Activated T-cell treated with anti-CD3 and anti-CD28 coated beads, Interleukin-2, amount 50 U/mL, for 72 hours (primary cell): ENCODE results near the gene SMPDL3A. TPM values are rescaled to one million over a fixed set of nuclear protein-coding genes. Genes with fewer than 3 reads are reported as not detected.
A peak's percentile ranks its signal among the peaks of the same experiment; 100 is the strongest.

Experiments used
- ATAC-seq, 2 donors: fragments of 150-1000 bp; cut with Tn5 transposase; replicated peaks in 1 of 2; 2 replicates each; pipeline ENCODE4 v1.10.0; 2021; ENCODE audit warnings: moderate library complexity in 2 of 2, mild to moderate bottlenecking in 1 of 2
- DNase-seq, 2 donors: peaks; one replicate each; pipeline ENCODE4 v3.0.0; 2021 to 2022; ENCODE audit warnings: mixed read lengths in 1 of 2
- H3K27ac Mint-ChIP-seq: one replicate; pipeline ENCODE4 v1.8.0; 2022; ENCODE audit warnings: mild to moderate bottlenecking, moderate library complexity, mixed read lengths
- H3K27me3 Mint-ChIP-seq: one replicate; pipeline ENCODE4 v1.8.0; 2022; ENCODE audit warnings: low read depth, mixed read lengths
- H3K36me3 Mint-ChIP-seq, 2 donors: one replicate each; pipeline ENCODE4 v1.8.0; 2022; ENCODE audit warnings: mixed read lengths in 2 of 2, mild to moderate bottlenecking in 1 of 2; ENCODE audit not compliant: insufficient read depth in 2 of 2
- H3K4me1 Mint-ChIP-seq: one replicate; pipeline ENCODE4 v1.8.0; 2022; ENCODE audit warnings: low read depth, mixed read lengths
- H3K4me3 Mint-ChIP-seq, 2 donors: one replicate each; pipeline ENCODE4 v1.8.0; 2022; ENCODE audit warnings: mild to moderate bottlenecking in 2 of 2, mixed read lengths in 2 of 2, moderate library complexity in 2 of 2
- H3K9me3 Mint-ChIP-seq, 2 donors: one replicate each; pipeline ENCODE4 v1.8.0; 2022; ENCODE audit warnings: mixed read lengths in 2 of 2
- total RNA-seq, 2 donors: library from RNA; stranded (reverse); gene quantifications; one replicate each; pipeline ENCODE4 v1.2.3, GENCODE V29; 2022

The SMPDL3A gene
- total RNA-seq, 2 donors from 2014 or later, result 0.34 to 0.35 TPM

DNA sequence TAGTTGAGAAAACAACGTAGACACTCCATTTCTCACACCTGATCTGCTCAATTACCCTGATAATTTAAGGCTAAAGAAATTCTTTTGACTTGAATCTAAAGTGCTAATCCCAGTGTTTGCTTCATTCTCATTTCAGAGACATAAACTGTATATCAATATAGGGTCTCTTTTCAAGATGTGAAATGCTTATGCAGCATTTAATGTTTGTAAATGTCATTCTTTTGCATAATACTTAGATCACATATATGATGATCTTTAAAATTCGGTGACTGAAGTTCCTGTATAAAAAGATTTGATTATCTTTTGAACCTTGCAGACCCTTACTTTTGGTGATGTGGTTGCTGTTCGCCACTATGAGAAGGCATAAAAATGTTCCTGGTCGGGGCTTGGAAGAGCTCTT is 5.7 kb upstream of the SMPDL3A start:
- ATAC-seq, result no peak
- H3K4me3 Mint-ChIP-seq, result no peak overlapping the region
- no peaks in the 10 kb centered on the region for H3K36me3 Mint-ChIP-seq
- DNase-seq, result no peak
- no peak overlapping the region for H3K27ac Mint-ChIP-seq
- no peaks in the 10 kb centered on the region for H3K9me3 Mint-ChIP-seq
- peaks cover 39% of the 10 kb centered on the region for H3K27me3 Mint-ChIP-seq
- H3K4me1 Mint-ChIP-seq, result no peaks in the 10 kb centered on the region

DNA sequence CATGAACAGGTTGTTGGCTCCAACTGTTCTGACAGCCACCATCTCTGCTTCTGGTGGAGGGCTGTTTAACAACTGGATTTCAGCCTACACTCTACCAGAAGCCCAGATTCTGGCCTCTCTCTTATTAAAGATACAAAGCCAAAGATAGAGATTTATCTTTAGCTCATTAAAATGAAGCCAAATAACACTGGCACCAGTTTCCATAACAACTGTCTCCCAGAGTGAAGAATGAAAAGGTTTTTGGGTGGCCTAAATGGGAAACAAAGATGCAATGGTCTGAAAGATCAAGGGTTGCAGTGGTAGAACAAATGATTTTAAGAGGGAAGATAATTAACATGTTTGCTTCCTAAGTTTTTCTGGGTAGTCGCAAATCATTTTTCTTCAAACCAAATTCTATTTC is 3.2 kb upstream of the SMPDL3A start:
- H3K9me3 Mint-ChIP-seq, result no peaks in the 10 kb centered on the region
- H3K4me3 Mint-ChIP-seq, result no peak overlapping the region

DNA sequence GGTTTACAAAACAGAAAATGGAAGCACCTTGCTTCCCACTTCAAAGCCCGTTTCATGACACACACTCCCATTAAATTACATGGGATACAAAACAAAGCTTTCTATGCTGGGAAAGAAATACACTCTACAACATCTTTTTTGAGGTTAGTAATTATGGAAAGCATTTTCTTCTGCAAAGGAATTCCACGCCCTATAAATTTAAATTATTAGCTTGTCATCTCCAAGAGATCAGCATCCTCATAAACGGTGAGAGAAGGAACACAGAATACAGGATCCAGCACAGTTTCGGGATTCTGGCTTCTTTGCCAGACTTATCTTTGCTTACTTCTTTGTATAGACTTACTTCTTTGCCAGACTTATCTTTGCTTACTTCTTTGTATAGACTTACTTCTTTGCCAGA is 1.3 kb upstream of the SMPDL3A start:
- Mint-ChIP-seq H3K9me3 (no peaks in the 10 kb centered on the region), H3K4me1 (peaks cover 22% of the 10 kb centered on the region), H3K27me3 (peaks cover 67% of the 10 kb centered on the region), H3K4me3 (no peak overlapping the region), H3K36me3 (peaks cover 0 to 2% of the 10 kb centered on the region in 2 donors), H3K27ac (no peak overlapping the region)
- DNase-seq (no peak), ATAC-seq (no peak)

More for the DNA sequence above, 3.2 kb upstream of the SMPDL3A start:
- Mint-ChIP-seq H3K27ac (no peak overlapping the region), H3K27me3 (peaks cover 58% of the 10 kb centered on the region), H3K4me1 (peaks cover 20% of the 10 kb centered on the region), H3K36me3 (peaks cover 0 to 2% of the 10 kb centered on the region in 2 donors)
- DNase-seq, result no peak
- no peak for ATAC-seq

DNA sequence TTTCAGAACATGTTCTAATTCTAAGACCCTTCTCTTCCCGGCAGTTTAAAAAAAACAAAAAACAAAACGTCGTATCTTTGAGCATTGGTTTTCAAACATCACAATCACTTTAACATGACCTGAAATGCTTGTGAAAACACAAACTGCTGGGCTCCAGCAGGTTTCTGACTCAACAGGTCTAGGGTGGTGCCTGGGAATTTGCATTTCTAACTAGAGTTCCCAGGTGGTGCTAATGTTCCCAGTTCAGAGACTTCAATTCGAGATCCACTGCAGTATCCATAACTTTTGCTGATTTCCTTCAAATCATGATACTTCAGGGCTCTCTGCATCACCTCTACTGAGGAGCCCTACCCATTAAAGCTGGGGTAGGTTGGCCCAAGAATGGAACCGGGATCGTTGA is 850 bp upstream of the SMPDL3A start:
- DNase-seq (no peak), ATAC-seq (no peak)
- Mint-ChIP-seq H3K27ac (no peak overlapping the region), H3K27me3 (peaks cover 69% of the 10 kb centered on the region), H3K36me3 (peaks cover 0 to 2% of the 10 kb centered on the region in 2 donors), H3K9me3 (no peaks in the 10 kb centered on the region), H3K4me1 (peaks cover 22% of the 10 kb centered on the region), H3K4me3 (peak overlapping the region in 1 of 2 donors; percentile 96)

DNA sequence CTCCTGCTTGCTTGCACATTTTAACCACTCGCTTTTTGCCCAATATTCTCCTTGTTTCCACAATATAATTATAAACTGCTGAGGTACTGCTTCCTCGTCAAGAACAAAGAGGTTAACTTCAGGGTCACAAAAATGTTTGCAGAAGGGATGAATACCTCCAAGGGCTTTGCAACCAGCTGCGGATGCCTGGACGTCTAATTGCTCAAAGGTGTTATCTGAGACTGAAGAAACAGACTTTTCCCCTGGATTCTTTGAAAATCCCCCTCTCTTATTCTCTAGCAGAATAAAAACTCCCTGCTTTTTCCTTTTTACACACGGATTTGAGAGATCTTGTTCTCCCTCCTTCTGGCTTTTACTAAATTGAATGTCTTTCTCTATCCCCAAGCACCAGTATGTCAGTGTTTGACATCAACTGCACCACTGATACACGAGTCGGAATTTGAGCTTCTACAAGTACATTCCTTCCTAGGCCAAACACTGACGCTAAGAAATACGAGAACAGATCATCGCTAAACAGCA is 336 bp upstream of the SMPDL3A start:
- H3K36me3 Mint-ChIP-seq, result peaks cover 0 to 2% of the 10 kb centered on the region in 2 donors
- H3K27me3 Mint-ChIP-seq, result peaks cover 64% of the 10 kb centered on the region
- peaks cover 22% of the 10 kb centered on the region for H3K4me1 Mint-ChIP-seq
- no peaks in the 10 kb centered on the region for H3K9me3 Mint-ChIP-seq
- ATAC-seq, result no peak
- H3K27ac Mint-ChIP-seq, result no peak overlapping the region
- peak overlapping the region; percentile 93 to 96 for H3K4me3 Mint-ChIP-seq
- DNase-seq, result no peak

DNA sequence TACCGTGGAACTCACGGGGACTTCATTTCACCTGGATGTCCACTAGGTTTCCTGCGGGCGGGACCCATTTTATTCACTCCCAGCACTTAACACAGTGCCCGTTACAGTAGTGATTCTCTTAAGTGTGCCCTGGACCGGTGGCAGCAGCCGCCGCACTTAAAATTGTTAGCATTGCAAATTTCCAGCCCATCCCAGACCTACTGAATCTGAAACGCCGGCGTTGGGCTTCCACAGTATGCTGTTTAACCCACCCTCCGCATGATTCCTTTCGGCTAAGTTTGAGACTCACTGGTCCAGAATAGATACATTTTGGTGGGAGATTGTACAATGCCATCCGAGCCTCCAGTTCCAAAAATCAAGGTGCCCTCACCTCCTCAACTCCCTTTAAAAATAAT is 967 bp downstream of the SMPDL3A start:
- Mint-ChIP-seq H3K27me3 (peaks cover 64% of the 10 kb centered on the region), H3K4me1 (peaks cover 22% of the 10 kb centered on the region), H3K9me3 (no peaks in the 10 kb centered on the region), H3K27ac (no peak overlapping the region), H3K4me3 (peak overlapping the region; percentile 93 to 96), H3K36me3 (peaks cover 0 to 2% of the 10 kb centered on the region in 2 donors)
- no peak for ATAC-seq
- DNase-seq, result no peak

DNA sequence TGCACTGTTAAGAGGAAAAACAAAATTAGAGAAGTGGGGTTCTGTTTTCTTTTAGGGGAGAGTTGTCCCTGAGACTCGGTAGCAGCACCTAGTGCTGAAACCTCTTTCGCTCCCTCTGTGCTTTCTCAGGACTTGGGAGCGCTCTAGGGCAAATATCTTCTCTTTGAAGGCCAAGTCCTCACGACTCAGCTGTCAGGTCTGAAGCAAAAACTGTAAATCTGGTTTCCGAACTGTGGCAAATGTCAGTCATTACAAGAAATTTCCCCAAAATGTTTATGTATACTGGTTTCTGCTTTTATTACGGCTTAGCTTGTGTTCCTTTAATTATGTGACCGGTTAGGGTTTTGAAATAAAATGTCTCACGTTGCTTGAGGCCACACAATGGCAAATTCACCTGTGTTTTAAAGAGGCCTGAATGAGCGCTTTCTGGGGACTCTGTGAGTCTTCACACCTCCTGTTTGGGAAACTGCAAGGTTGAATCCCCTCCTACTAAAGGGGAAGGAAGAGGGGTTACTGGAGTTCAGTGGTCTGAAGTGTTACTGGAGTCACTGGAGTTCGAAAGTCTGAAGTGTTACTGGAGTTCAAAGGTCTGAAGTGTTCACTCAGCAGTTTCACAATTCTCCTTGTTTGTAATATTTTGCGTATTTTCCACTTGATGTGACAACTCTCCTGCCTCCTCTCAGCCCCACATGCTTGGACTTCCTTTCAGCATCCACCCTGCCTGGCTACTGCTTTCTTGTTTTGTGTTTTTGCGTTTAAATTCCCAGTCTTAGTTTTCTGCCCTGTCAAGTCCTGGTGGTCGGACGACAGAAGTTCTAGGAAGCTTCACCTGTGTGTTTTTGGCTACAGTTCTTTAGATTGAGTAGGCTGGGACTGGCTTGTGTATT is 1.6 kb downstream of the SMPDL3A start:
- Mint-ChIP-seq H3K4me3 (peak overlapping the region; percentile 93 to 96), H3K4me1 (peaks cover 22% of the 10 kb centered on the region), H3K27ac (no peak overlapping the region), H3K9me3 (no peaks in the 10 kb centered on the region), H3K27me3 (peaks cover 63% of the 10 kb centered on the region), H3K36me3 (peaks cover 0 to 2% of the 10 kb centered on the region in 2 donors)
- no peak for DNase-seq
- no peak for ATAC-seq

DNA sequence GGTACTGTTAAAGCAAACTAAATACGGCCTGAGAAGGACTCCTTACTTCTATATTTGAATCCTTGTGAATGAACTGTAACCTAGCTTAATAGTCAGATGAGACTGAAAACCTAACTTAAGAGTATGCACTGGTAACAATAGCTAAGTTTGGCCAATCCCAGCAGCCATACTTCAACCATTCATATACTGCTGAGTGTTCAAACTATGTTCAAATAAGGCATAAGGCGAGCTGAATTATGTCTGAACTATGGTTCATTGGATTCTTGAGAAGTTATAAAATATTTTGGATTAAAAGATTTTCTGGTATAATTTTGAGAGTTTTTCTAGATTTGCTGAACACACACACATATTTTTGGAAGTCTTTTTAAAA is 2.2 kb downstream of the SMPDL3A start:
- no peak for ATAC-seq
- H3K27me3 Mint-ChIP-seq, result peaks cover 56% of the 10 kb centered on the region
- no peak overlapping the region for H3K27ac Mint-ChIP-seq
- H3K9me3 Mint-ChIP-seq, result no peaks in the 10 kb centered on the region
- H3K36me3 Mint-ChIP-seq, result peaks cover 0 to 2% of the 10 kb centered on the region in 2 donors
- no peak for DNase-seq
- peak overlapping the region in 1 of 2 donors; percentile 28 for H3K4me3 Mint-ChIP-seq
- H3K4me1 Mint-ChIP-seq, result peaks cover 22% of the 10 kb centered on the region

DNA sequence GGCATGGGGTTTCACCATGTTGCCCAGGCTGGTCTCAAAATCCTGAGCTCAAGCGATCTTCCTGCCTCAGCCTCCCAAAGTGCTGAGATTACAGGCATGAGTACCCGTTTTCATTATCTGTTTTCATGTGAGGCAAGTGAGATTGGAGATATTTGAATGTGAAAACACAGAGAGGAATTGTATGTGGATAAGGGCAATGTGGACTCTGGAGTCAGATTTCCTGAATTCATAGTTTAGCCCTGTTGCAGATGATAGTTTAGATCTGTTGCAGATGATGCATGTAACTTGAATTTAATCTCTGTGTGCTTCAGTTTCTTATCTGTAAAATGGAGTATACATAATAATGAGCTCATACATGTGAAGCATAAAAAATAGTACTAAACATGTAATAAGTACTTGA is 3.7 kb downstream of the SMPDL3A start:
- H3K27me3 Mint-ChIP-seq, result peaks cover 46% of the 10 kb centered on the region
- ATAC-seq, result no peak

DNA sequence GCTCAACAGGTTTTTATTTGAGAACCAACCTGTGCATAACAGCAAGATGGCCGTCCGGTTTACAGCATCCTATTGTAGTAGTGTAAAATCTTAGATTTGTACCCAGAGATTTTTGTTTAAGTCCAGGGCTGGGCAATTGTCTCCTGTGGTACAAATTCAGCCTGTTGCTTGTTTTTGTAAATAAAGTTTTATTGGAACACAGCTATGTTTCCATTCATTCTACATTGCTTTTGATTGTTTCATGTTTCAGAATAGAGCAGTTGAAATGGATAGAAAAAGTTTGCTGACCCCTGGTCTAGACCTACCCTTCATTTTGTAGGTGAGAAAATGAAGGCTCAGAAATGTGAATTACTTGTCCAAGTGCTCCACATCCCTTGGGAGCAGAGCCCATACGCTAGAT is 8.5 kb downstream of the SMPDL3A start:
- Mint-ChIP-seq H3K36me3 (no peaks in the 10 kb centered on the region), H3K4me1 (peaks cover 8% of the 10 kb centered on the region), H3K27me3 (peaks cover 13% of the 10 kb centered on the region), H3K27ac (no peak overlapping the region), H3K4me3 (no peak overlapping the region), H3K9me3 (no peaks in the 10 kb centered on the region)
- DNase-seq (no peak), ATAC-seq (no peak)

More for the DNA sequence above, 3.7 kb downstream of the SMPDL3A start:
- no peaks in the 10 kb centered on the region for H3K9me3 Mint-ChIP-seq
- no peak for DNase-seq
- H3K36me3 Mint-ChIP-seq, result peaks cover 0 to 2% of the 10 kb centered on the region in 2 donors
- H3K27ac Mint-ChIP-seq, result no peak overlapping the region
- H3K4me1 Mint-ChIP-seq, result peaks cover 25% of the 10 kb centered on the region
- no peak overlapping the region for H3K4me3 Mint-ChIP-seq

DNA sequence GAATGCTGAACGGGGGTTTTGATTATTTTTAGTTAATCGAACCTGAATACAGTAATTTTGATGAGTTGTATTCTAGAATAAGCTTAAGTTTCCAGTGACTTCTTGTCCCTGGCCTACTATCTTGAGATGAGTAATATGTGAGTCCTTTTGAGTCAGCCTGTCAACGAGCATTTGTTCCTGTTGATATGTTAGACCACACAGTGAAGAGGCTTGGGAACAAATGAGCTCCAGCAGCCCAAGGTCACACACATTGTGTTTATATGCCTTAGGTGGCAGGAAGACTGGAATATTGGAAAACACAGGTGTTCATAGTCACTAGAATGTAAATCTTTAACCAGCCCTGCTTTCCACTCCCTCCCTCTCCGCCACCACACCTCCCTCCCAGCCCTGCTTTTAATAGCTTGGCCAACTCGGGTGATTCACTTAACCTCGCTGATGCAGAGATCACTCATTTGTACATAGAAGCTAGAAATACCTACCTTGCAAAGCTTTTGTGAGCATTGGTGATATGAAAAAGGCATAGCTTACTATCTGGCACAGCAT is 9.1 kb downstream of the SMPDL3A start:
- no peak overlapping the region for H3K27ac Mint-ChIP-seq
- peak; percentile 28 to 38 for DNase-seq
- peak; percentile 93 to 95 for ATAC-seq

DNA sequence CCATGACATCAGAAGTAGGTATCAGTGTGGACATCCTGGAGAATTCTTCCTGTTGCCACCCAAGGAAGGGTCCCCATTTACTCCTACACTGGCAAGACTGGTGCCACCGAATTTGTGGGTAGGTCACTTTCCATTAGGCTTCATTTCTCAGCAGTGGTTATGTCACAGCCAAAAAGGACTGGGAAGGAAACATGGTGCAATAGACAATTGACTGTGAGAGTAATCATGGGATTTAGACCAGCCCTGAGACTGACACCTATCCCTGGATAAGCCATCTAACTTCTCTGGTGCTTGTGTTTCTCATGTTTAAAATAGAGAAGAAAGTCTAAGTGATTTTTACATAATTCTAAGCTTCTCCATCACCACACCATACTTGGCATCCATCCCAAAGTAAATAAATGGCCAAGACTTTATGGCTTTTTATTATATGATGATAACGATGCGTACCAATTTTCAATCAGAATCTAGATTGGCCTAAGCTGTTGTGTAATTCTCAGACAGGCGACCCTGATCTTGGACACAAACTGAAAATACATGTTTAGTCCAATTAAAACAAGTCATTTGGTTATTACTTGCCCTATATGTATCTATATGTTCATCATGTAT is 10.2 kb downstream of the SMPDL3A start:
- H3K36me3 Mint-ChIP-seq, result no peaks in the 10 kb centered on the region
- no peak overlapping the region for H3K27ac Mint-ChIP-seq
- no peaks in the 10 kb centered on the region for H3K9me3 Mint-ChIP-seq
- DNase-seq, result no peak
- ATAC-seq, result no peak
- peaks cover 6% of the 10 kb centered on the region for H3K27me3 Mint-ChIP-seq
- peaks cover 8% of the 10 kb centered on the region for H3K4me1 Mint-ChIP-seq
- no peak overlapping the region for H3K4me3 Mint-ChIP-seq

More for the DNA sequence above, 9.1 kb downstream of the SMPDL3A start:
- H3K9me3 Mint-ChIP-seq, result no peaks in the 10 kb centered on the region
- H3K4me3 Mint-ChIP-seq, result peak overlapping the region in 1 of 2 donors; percentile 54
- H3K27me3 Mint-ChIP-seq, result peaks cover 7% of the 10 kb centered on the region
- H3K36me3 Mint-ChIP-seq, result no peaks in the 10 kb centered on the region
- peaks cover 8% of the 10 kb centered on the region for H3K4me1 Mint-ChIP-seq
